Measurements from ENCODE around the gene SENP7. TPM values are rescaled to one million over a fixed set of nuclear protein-coding genes. Genes with fewer than 3 reads are reported as not detected.

Gene SENP7
- polyA plus RNA-seq, 3 donors, result 1.6 to 12.4 (median 3.8) TPM

DNA sequence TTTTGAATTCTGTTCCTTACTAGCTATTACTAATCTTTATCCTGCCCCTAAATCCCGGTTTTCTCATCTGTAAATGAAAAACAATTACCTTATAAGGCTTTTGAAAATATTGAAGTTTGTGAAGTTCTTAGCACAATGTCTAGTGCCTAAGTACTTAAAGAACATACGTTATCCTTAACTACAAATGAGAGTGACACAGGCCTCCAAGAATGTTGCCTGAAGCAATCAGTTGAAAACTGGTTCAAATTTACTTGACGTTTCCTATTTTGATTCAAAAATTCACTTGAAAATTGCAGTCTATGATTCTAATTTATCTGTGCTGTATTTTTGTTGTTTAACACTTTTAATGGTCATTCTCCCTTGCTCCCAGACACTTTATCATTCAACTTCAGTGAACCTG is 3.2 kb downstream of the SENP7 start:
- Mint-ChIP-seq H3K27ac (no peak overlapping the region), H3K4me3 (no peak overlapping the region), H3K9me3 (no peaks in the 10 kb centered on the region), H3K27me3 (ENCODE audit: low read depth in 3 of 3) (peaks cover 0 to 1% (median 0%) of the 10 kb centered on the region in 3 donors), H3K36me3 (peaks cover 8 to 22% of the 10 kb centered on the region in 2 donors), H3K4me1 (peaks cover 23% of the 10 kb centered on the region)
- Histone ChIP-seq H3K4me2 (replicated peaks; ENCODE audit: extremely low read depth, low read length, poor library complexity, severe bottlenecking) (no peak overlapping the region), H3K36me3 (replicated peaks in 1 of 2; ENCODE audit: control insufficient read depth in 1 of 2, insufficient read depth in 2 of 2, low read length in 2 of 2) (peaks cover under 1 to 5% of the 10 kb centered on the region in 2 donors), H4K20me1 (ENCODE audit: insufficient read depth, low read length) (peaks cover 12% of the 10 kb centered on the region), H3K79me2 (ENCODE audit: insufficient read depth, low read length) (peaks cover 59% of the 10 kb centered on the region), H3K9me3 (replicated peaks in 1 of 2; ENCODE audit: control insufficient read depth in 1 of 2, insufficient read depth in 1 of 2, low read length in 2 of 2) (no peaks in the 10 kb centered on the region), H3K4me3 (replicated peaks in 1 of 3; ENCODE audit: low read depth in 2 of 3, low read length in 3 of 3) (no peak overlapping the region), H3K9ac (ENCODE audit: insufficient read depth, low read length, poor library complexity, severe bottlenecking) (no peak overlapping the region), H3K27me3 (ENCODE audit: control insufficient read depth in 2 of 2, insufficient read depth in 2 of 2, low read length in 2 of 2) (no peaks in the 10 kb centered on the region), H3K4me1 (ENCODE audit: control insufficient read depth in 1 of 2, insufficient read depth in 2 of 2, low read length in 2 of 2) (peaks cover 15 to 20% of the 10 kb centered on the region in 2 donors), H3K27ac (ENCODE audit: low read depth in 1 of 2, low read length in 2 of 2) (no peak overlapping the region), H2AFZ (ENCODE audit: insufficient read depth, low read depth, low read length, poor library complexity, severe bottlenecking) (no peak overlapping the region)
- TF ChIP-seq, protein P1, sequence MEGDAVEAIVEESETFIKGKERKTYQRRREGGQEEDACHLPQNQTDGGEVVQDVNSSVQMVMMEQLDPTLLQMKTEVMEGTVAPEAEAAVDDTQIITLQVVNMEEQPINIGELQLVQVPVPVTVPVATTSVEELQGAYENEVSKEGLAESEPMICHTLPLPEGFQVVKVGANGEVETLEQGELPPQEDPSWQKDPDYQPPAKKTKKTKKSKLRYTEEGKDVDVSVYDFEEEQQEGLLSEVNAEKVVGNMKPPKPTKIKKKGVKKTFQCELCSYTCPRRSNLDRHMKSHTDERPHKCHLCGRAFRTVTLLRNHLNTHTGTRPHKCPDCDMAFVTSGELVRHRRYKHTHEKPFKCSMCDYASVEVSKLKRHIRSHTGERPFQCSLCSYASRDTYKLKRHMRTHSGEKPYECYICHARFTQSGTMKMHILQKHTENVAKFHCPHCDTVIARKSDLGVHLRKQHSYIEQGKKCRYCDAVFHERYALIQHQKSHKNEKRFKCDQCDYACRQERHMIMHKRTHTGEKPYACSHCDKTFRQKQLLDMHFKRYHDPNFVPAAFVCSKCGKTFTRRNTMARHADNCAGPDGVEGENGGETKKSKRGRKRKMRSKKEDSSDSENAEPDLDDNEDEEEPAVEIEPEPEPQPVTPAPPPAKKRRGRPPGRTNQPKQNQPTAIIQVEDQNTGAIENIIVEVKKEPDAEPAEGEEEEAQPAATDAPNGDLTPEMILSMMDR (IDR thresholded peaks at IDR 0.05), result no peak
- DNase-seq, result no peak
- intact Hi-C loops (cut with micrococcal nuclease), result loop anchor here (5.0 to 10.0 kb wide), 2 partner anchors 52 to 55 kb away; partner anchors contain the start of gene TRMT10C (in 2 of the 2)
- WGBS (ENCODE audit: insufficient coverage), result no CpG with 5 or more reads among the region's 3 CpGs

DNA sequence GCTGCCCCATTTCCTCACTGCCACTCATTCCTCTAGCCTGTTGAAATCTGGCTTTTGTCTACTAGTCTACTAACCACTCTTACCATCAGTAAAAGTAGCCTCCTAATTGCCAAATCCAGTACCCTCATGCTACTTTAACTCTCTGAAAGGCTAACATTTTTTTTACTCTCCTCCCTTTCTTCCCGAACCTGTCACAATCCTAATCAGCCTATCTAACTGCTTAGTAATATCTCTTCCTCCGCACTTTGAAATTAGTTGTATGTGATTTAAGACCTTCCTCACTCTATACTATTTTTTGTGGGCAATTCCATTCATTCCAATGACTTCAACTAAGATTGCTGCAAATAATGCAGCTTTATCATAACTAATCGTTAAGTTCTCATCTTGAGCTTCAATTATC is 3.7 kb downstream of the SENP7 start:
- H3K9me3 Mint-ChIP-seq, result peaks cover 0 to 2% (median 0%) of the 10 kb centered on the region in 7 donors
- H3K27me3 ChIP-seq (ENCODE audit: control insufficient read depth in 2 of 2, insufficient read depth in 2 of 2, low read length in 2 of 2), result no peaks in the 10 kb centered on the region
- 100% methylated on average over 1 of the region's 3 CpGs for WGBS (ENCODE audit: insufficient coverage)
- H3K79me2 ChIP-seq (ENCODE audit: insufficient read depth, low read length), result peaks cover 64% of the 10 kb centered on the region
- H3K36me3 Mint-ChIP-seq, result peaks cover 11 to 25% of the 10 kb centered on the region in 2 donors
- TF ChIP-seq, protein P1 (IDR thresholded peaks at IDR 0.05), result no peak
- H3K27ac Mint-ChIP-seq, result no peak overlapping the region
- peaks cover 15 to 20% of the 10 kb centered on the region in 2 donors for H3K4me1 ChIP-seq (ENCODE audit: control insufficient read depth in 1 of 2, insufficient read depth in 2 of 2, low read length in 2 of 2)
- H3K4me1 Mint-ChIP-seq, result peaks cover 23% of the 10 kb centered on the region
- H3K4me3 Mint-ChIP-seq, result no peak overlapping the region
- no peak overlapping the region for H3K27ac ChIP-seq (ENCODE audit: low read depth in 1 of 2, low read length in 2 of 2)
- no peak overlapping the region for H2AFZ ChIP-seq (ENCODE audit: insufficient read depth, low read depth, low read length, poor library complexity, severe bottlenecking)
- no peak overlapping the region for H3K9ac ChIP-seq (ENCODE audit: insufficient read depth, low read length, poor library complexity, severe bottlenecking)
- peaks cover 0 to 1% (median 0%) of the 10 kb centered on the region in 3 donors for H3K27me3 Mint-ChIP-seq (ENCODE audit: low read depth in 3 of 3)
- H3K9me3 ChIP-seq (replicated peaks in 1 of 2; ENCODE audit: control insufficient read depth in 1 of 2, insufficient read depth in 1 of 2, low read length in 2 of 2), result no peaks in the 10 kb centered on the region
- DNase-seq, result no peak
- no peak overlapping the region for H3K4me2 ChIP-seq (replicated peaks; ENCODE audit: extremely low read depth, low read length, poor library complexity, severe bottlenecking)
- intact Hi-C loops (cut with micrococcal nuclease), result no loop called here
- no peak overlapping the region for H3K4me3 ChIP-seq (replicated peaks in 1 of 3; ENCODE audit: low read depth in 2 of 3, low read length in 3 of 3)
- peaks cover 5% of the 10 kb centered on the region in 2 donors for H3K36me3 ChIP-seq (replicated peaks in 1 of 2; ENCODE audit: control insufficient read depth in 1 of 2, insufficient read depth in 2 of 2, low read length in 2 of 2)
- peaks cover 15% of the 10 kb centered on the region for H4K20me1 ChIP-seq (ENCODE audit: insufficient read depth, low read length)

Measured in CD14-positive monocyte (primary cell).